ENCODE data around the gene PKD1L1. TPM values are rescaled to one million over a fixed set of nuclear protein-coding genes. Genes with fewer than 3 reads are reported as not detected.
"Not testable (repeated sequence)": the region's sequence is repeated elsewhere in the genome, so short reads cannot be mapped to it uniquely, and the experiment has no call there.

Gene PKD1L1
- total RNA-seq, 2 donors from 2014 or later: 0.59 to 40.9 TPM

DNA sequence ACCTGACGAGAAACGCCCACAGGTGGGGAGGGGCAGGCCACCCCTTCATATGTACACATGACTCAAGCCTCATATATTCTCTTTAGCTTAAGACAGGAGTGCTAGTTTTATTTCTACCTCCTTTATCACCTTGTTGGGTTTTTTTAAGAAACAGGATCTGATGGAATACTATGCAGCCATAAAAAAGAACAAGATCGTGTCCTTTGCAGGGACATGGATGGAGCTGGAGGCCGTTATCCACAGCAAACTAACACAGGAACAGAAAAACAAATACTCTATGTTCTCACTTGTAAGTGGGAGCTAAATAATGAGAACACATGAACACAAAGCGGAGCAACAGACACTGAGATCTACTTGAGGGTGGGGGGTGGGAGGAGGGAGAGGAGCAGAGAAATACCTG lies 42.3 kb upstream of the PKD1L1 start:
- TF ChIP-seq, protein P1, sequence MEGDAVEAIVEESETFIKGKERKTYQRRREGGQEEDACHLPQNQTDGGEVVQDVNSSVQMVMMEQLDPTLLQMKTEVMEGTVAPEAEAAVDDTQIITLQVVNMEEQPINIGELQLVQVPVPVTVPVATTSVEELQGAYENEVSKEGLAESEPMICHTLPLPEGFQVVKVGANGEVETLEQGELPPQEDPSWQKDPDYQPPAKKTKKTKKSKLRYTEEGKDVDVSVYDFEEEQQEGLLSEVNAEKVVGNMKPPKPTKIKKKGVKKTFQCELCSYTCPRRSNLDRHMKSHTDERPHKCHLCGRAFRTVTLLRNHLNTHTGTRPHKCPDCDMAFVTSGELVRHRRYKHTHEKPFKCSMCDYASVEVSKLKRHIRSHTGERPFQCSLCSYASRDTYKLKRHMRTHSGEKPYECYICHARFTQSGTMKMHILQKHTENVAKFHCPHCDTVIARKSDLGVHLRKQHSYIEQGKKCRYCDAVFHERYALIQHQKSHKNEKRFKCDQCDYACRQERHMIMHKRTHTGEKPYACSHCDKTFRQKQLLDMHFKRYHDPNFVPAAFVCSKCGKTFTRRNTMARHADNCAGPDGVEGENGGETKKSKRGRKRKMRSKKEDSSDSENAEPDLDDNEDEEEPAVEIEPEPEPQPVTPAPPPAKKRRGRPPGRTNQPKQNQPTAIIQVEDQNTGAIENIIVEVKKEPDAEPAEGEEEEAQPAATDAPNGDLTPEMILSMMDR (IDR thresholded peaks at IDR 0.05): no peak
- no peak for TF ChIP-seq POLR2AphosphoS5 (IDR thresholded peaks at IDR 0.05)
- TF ChIP-seq POLR2A (IDR thresholded peaks at IDR 0.05): no peak
- Histone ChIP-seq H3K4me3 (no peak overlapping the region), H3K4me1 (replicated peaks) (peaks cover 3% of the 10 kb centered on the region), H3K27ac (no peak overlapping the region), H3K27me3 (replicated peaks; ENCODE audit: insufficient read depth) (no peaks in the 10 kb centered on the region), H3K9me3 (no peaks in the 10 kb centered on the region), H3K36me3 (no peaks in the 10 kb centered on the region)
- intact Hi-C loops (cut with DNase I): loop anchor here (5.0 kb wide), 1 partner anchor 122 kb away; no protein-coding TSS in a partner anchor
- no peak for DNase-seq (ENCODE audit: low spot score)
- WGBS: 91% methylated on average over 5 of the region's 5 CpGs

DNA sequence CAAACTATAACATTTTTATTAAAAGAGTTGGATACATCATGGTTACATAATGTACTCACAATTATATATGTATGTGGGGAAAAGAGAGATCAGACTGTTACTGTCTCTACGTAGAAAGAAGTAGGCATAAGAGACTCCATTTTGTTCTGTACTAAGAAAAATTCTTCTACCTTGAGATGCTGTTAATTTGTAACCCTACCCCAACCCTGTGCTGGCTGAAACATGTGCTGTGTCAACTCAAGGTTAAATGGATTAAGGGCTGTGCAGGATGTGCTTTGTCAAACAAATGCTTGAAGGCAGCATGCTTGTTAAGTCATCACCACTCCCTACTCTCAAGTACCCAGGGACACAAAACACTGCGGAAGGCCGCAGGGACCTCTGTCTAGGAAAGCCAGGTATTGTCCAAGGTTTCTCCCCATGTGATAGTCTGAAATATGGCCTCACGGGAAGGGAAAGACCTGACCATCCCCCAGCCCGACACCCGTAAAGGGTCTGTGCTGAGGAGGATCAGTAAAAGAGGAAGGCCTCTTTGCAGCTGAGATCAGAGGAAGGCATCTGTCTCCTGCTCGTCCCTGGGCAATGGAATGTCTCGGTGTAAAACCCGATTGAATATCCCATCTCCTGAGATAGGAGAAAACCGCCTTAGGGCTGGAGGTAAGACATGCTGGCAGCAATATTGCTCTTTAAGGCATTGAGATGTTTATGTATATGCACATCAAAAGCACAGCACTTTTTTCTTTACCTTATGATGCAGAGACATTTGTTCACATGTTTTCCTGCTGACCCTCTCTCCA lies 41.5 kb upstream of the PKD1L1 start:
- not testable (repeated sequence) for DNase-seq (ENCODE audit: low spot score); H3K27me3 ChIP-seq (replicated peaks; ENCODE audit: insufficient read depth); H3K9me3 ChIP-seq; H3K4me3 ChIP-seq; H3K27ac ChIP-seq; H3K36me3 ChIP-seq; H3K4me1 ChIP-seq (replicated peaks)
- intact Hi-C loops (cut with DNase I): loop anchor here (5.0 kb wide), 1 partner anchor 122 kb away; no protein-coding TSS in a partner anchor
- WGBS: 53% methylated on average over 10 of the region's 10 CpGs

DNA sequence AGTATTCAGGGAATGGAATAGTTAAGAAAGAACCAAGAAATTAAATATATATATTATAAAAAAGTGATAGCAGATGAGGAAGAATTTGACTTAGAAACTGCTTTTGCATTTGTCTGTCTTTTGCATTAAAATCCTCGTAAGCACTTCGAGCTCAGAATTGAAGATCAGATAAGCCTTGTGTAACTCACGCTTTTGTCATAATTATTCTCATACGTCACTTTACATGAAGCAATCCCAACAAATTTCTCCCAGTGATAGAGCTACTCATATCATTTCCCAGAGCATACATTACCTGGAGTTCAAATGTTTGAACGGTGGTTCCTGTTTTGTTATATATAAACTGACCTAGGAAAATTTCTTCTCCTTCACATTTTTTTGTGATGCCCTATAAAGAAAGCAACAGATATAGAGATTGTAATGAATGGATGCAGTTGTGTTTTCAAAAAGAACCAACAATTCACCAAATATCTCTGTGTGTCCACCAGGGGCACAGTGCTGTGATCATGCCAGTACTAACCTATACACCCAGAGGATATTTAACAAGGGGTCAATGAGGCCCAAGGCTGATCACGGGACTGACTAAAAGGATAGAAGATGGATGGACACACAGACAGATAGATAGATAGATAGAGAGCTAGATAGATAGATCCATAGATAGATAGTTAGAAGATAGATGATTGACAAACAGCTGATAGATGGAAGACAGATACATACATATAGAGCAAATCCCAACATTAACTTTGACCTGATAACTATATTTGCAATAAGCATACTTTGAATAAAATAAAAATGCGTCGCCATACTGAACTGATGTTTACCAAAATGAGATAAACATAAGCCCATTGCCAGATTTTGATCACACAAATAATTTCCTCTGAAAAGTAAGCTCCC lies 40.5 kb upstream of the PKD1L1 start:
- Histone ChIP-seq H3K4me1 (replicated peaks) (peaks cover 3% of the 10 kb centered on the region), H3K36me3 (no peaks in the 10 kb centered on the region), H3K27ac (no peak overlapping the region), H3K27me3 (replicated peaks; ENCODE audit: insufficient read depth) (no peaks in the 10 kb centered on the region), H3K4me3 (no peak overlapping the region), H3K9me3 (no peaks in the 10 kb centered on the region)
- no peak for DNase-seq (ENCODE audit: low spot score)
- WGBS: 71% methylated on average over 8 of the region's 8 CpGs
- TF ChIP-seq, protein P1 (IDR thresholded peaks at IDR 0.05): no peak
- intact Hi-C loops (cut with DNase I): no loop called here

DNA sequence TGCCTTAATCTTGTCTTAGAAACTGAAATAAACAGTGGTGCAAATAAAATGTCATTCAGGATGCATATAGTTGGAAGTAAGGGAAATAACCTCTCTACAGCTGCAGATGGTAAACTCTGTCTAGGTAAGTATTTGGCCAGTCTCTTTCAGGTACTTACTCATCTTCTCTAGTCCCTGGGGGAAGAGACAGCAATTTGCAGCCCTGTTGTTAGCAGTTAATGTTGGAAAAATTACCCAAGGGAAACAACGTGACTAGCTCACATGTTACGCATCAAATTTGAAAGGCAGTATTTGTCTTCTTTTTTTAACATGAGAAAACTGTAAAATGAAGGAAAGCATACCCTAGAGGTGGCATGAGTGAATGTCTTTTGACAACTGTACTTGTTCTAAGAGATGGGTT lies 34.3 kb upstream of the PKD1L1 start:
- Histone ChIP-seq H3K4me3 (no peak overlapping the region), H3K27me3 (replicated peaks; ENCODE audit: insufficient read depth) (no peaks in the 10 kb centered on the region), H3K27ac (no peak overlapping the region), H3K36me3 (no peaks in the 10 kb centered on the region), H3K4me1 (replicated peaks) (no peaks in the 10 kb centered on the region), H3K9me3 (no peaks in the 10 kb centered on the region)
- intact Hi-C loops (cut with DNase I): no loop called here
- 28% methylated on average over 2 of the region's 2 CpGs for WGBS
- TF ChIP-seq, protein P1 (IDR thresholded peaks at IDR 0.05): peak in 1 of 4 experiments; percentile 7
- no peak for TF ChIP-seq POLR2AphosphoS5 (IDR thresholded peaks at IDR 0.05)
- no peak for DNase-seq (ENCODE audit: low spot score)

DNA sequence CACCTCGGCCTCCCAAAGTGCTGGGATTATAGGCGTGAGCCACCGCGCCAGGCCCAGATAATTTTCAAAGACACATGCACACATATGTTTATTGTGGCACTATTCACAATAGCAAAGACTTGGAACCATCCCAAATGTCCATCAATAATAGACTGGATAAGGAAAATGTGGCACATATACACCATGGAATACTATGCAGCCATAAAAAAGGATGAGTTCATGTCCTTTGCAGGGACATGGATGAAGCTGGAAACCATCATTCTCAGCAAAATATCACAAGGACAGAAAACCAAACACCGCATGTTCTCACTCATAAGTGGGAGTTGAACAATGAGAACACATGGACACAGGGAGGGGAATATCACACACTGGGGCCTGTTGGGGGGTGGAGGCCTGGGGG lies 32.4 kb upstream of the PKD1L1 start:
- intact Hi-C loops (cut with DNase I); H3K4me3 ChIP-seq; DNase-seq (ENCODE audit: low spot score); H3K36me3 ChIP-seq; H3K4me1 ChIP-seq (replicated peaks); H3K9me3 ChIP-seq; H3K27me3 ChIP-seq (replicated peaks; ENCODE audit: insufficient read depth); H3K27ac ChIP-seq: not testable (repeated sequence)
- 97% methylated on average over 5 of the region's 5 CpGs for WGBS

Measured in prostate gland (tissue), 2 donors.